GM20431 (cell line): Measurements from ENCODE around the gene NFKBIB.
"Not testable (repeated sequence)": the region's sequence is repeated elsewhere in the genome, so short reads cannot be mapped to it uniquely, and the experiment has no call there.

ENCODE experiments used
- in situ Hi-C: fragments of 300-500 bp; cut with MseI, MboI; formaldehyde crosslinking; loops from one replicate; pipeline ENCODE4 v1.15.0; 2020; ENCODE audit warnings: low sequenced_read_pairs; ENCODE audit not compliant: unreplicated experiment

NFKBIB gene

DNA sequence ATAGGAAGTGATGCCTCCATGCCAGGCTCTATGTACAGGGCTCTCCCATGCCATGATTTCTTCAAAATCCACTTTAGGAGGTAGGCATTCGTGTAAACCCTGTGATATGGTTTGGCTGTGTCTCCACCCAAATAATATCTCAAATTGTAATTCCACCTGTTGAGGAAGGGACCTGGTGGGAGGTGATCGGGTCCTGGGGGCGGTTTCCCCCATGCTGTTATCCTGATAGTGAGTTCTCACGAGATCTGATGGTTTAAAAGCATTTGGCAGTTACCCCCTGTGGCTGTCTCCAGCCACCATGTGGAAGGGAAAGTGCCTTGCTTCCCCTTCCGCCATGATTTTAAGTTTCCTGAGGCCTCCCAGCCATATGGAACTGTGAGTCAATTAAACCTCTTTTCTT lies 22.7 kb downstream of the NFKBIB start:
- in situ Hi-C loops = no loop called here

DNA sequence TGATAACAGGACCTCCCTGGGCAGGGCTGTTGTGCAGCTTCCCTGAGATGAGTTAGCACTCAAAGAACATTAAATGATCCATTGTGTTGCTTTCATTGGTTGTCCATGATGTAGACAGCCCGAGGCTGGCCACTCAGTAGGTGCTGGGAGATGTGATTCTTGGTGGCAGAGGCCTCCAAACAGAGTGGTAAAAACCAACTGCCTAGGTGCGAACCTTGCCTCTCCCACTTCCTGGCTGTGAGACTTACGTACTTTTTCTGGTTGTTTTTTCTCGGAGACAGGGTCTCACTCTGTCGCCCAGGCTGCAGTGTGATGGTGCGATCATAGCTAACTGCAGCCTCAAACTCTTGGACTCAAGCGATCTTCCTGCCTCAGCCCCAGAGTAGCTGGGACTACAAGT lies 24.6 kb downstream of the NFKBIB start:
- in situ Hi-C loops = no loop called here

DNA sequence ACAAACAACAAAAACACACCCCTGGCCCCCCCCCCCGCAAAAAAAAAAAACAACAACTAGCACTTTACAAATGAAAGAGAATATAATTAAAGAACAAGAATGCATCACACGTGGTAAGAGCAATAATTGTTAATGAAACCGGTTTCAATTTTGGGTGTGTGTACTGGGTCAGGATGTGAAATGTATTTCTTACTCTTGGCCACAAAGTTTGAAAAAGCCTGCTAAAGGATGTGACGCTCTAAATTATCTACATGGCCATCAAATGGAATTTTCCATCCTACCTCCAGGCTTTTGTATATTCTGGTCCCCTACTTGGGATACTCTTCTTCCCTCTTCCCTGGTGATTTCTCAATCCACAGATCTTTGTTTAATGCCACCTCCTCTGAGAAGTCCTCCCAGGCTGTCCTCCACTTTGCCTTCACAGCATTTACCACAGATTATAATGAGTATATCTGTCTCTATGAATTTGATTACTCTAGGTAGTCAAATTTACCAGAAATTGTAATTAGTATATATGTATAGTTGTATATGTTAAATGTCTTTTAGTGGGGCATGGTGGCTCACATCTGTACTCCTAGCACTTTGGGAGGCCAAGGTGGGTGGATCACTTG lies 28.7 kb downstream of the NFKBIB start:
- in situ Hi-C loops = no loop called here

DNA sequence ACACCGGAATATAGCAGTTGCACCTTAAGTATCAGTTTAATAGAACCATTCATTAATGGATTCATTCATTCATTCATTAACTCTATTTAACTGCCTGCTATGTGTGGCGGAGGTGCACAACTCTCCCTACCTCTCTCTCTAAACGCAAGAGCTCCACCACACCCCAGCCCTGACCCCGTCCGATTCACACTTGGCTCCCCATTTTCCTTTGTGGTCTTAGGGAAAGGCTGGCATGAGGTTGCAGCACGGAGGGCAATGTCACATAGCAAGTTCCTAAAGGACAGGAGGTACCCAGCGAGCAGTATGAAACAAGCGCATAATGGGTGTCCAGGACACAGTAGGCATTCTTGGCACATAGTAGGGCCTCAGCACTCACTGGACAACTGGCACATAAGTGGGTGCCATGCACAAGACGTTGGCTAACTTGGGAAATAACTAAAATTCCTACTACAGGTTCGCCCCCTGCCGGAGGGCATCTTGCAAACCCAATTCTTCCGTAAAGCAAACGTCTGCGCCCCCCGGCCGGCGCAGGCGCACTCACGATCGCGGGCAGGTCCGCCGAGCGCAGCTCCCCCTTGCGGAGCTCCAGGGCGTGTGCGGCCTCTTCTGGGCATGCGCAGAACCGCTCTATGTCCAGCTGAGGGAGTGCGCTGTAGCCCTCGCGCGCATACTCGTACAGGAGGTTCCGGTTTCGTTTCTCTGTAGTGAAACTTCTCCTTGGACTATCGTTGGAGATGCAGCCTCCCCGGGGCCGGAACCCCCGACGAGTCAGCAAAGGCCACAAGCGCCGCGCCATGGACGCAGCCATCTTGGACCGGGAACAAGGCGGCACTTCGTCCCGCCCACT lies 30.4 kb downstream of the NFKBIB start, which contains the start of gene SARS2:
Gene SARS2 (minus strand): TSS at position 835 of the 847 bp plus-strand sequence. CDS start 27 bp downstream, at position 808.
- in situ Hi-C loops = no loop called here

DNA sequence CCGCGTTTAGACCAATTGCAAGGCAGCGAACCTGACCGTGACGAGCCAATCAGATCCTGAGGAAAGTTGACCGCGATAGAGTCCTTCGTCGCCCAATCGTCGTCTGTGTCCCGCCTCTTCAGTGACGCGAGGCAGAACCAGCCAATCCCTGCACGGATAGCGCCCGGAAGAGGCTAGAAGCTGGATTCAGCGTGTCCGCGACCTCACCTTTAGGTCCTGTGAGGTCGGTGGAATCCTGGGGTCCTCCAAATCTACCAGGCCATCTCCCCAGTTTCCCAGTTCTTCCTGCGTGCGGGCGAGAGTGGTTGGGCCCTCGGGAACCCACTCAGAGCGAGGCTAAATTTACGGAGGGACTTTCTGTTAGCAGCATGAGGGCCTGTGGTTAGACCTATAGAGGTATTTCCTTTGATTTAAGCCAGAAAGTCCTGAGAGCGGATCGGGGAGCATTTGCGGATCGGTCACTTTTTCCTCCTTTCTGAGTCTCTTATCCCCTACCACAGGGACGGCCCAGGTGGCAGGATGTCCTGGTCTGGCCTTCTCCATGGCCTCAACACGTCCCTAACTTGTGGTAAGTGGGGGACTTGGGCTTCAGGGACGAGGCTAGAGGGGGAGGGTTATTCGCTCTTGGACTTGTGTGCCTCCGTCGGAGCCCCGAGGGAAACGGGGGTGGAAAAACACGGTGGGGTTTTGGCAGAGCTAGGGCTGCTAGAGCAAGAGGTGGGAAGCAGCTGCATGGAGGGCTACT lies 31.2 kb downstream of the NFKBIB start, which contains the start of gene MRPS12:
Gene MRPS12 (plus strand): TSS at position 169 of the 745 bp plus-strand sequence. CDS start 351 bp downstream, at position 520.
- in situ Hi-C loops = no loop called here

DNA sequence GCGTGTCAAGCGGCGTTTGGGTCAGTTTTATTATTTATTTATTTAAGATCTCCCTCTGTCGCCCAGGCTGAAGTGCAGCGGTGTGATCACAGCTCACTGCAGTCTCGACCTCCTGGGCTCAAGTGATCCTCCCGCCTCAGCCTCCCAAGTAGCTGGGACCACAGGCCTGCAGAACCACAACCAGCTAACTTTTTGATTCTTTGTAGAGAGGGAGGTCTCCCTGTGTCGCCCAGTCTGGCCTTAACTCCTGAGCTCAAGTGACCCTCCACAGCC lies 31.7 kb downstream of the NFKBIB start:
- in situ Hi-C loops = no loop called here

DNA sequence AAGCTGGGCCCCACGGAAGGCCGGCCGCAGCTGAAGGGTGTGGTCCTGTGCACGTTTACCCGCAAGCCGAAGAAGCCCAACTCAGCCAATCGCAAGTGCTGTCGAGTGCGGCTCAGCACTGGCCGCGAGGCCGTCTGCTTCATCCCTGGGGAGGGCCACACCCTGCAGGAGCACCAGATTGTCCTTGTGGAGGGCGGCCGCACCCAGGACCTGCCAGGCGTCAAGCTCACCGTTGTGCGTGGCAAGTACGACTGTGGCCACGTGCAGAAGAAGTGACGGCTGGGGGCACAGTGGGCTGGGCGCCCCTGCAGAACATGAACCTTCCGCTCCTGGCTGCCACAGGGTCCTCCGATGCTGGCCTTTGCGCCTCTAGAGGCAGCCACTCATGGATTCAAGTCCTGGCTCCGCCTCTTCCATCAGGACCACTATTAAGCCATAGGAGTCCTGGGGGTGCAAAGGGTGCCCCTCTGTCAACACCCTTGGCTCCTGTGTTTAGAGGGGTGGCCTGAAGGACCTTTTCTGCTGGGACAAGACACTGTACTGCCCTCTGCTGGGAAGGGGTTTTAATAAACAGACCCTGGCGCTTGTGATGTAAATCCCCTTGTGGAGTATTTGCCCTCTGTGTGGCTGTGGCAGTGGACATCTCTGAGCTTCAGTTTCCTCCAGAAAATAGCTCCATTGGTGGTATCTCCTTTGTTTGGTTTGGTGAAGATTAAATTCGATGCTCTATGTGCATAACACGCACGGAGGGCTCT lies 32.8 kb downstream of the NFKBIB start:
- in situ Hi-C loops = no loop called here

DNA sequence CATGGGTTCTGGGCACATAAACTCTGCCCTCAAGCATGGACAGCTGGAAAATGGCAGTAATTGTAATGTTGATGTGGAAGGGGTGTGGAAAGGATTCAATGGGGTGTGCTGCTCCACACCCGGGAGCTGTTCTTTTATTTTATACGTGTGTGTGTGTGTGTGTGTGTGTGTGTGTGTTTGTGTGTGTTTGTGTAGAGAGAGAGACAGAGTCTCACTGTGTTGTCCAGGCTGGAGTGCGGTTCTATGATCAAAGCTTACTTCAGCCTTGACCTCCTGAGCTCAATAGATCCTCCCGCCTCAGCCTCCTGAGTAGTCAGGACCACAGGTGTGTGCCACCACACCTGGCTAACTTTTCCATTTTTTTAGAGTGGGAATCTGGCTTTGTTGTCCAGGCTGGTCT lies 33.8 kb downstream of the NFKBIB start:
- in situ Hi-C loops = no loop called here

DNA sequence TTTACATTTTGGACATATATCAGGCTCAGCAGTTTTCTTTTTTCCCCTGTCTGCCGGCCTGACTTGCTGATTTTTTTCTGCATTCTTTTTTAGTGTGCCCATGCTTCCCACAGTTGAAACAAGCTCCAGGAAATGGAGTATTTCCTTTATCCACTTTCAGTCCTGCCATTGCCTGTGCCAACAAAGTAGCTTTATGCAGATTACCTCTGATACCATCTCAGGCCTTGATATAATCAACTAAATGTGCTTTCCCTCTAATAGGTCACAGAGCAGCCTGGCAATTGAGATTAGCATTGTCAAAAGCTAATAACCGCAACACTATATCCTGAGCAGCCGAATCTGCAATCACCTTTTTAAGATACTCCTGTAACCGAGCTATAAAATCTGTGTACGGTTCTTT lies 40.2 kb downstream of the NFKBIB start:
- in situ Hi-C loops = no loop called here

DNA sequence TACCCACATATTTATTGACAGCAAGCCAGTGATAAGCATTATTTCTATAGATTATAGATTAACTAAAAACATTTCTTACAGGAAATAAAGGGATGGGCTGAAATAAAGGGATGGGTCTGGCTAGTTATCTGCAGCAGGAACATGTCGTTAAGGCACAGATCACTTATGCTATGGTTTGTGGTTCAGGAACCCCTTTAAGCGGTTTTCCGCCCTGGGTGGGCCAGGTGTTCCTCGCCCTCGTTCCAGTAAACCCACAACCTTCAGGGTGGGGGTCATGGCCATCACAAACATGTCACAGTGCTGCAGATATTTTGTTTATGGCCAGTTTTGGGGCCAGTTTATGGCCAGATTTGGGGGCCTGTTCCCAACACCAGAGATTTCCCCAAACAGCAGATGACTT lies 41.7 kb downstream of the NFKBIB start:
- in situ Hi-C loops = not testable (repeated sequence)

DNA sequence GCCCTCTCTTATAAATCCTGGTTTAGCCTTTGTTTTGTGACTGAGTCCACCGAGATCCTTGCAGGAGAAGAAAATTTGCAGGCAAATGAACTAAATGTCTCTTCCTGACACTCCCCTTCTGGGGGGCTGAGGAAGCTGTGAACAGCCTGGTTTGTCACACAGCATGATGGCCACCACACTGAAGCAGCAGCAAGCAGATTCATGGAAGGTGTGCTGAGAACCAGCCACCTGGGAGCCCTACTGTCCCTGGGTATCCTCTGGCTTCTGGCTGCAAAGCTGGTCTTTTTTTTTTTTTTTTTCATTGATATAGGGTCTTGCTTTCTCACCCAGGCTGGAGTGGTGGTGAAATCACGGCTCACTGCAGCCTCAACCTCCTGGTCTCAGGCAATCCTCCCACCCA lies 42.2 kb downstream of the NFKBIB start:
- in situ Hi-C loops = no loop called here

DNA sequence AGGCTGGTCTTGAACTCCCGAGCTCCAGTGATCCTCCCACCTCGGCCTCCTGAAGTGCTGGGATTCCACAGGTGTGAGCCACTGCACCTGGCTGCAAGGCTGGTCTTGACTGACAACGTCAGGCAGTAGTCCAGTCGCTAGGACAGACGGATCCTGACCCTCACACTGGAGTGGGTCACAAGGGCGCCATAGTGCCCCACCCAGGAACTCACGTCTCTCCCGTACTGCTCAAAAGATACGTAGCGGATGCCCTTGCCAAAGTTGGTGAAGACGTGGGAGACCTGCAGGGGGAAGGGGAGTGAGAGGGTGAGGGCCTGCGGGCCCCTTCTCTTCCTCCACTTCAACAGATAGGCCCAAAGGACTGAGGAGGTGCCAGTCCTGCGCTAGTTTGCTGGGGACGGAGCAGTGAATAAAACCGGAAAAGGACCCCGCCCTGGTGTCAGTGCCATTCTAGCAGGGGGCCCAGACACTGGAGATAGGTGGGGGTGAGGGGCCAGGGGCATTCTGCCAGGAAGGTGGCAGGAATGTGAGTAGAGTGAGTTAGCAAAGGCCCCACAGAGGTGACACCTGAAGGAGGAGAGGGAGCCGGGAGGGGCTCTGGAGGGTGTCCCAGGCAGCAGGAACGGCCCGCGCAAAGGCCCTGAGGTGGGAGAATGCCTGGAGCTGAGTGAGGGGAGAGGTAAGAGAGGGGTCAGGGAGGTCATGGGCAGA lies 42.9 kb downstream of the NFKBIB start:
- in situ Hi-C loops = no loop called here

DNA sequence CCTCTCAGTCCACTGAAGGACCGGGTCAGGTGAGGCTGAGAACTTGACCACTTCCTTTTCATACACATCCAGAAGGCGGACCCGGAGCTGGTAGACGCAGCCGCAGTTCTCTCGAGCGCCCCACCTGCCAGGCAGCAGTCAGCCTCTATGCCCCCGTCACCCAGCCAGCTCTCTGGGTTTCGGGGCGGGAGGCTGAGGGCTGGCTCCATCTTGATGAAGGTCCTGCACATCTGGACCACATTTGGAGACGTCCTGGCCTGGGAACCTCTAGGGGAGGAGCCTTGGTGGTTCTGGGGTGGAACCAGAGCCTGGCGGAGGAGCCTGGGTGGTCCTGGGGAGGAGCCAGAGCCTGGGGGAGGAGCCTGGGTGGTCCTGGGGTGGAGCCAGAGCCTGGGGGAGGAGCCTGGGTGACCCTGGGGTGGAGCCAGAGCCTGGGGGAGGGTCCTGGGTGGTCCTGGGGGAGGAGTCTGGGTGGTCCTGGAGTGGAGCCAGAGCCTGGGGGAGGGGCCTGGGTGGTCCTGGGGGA lies 45.3 kb downstream of the NFKBIB start:
- in situ Hi-C loops = no loop called here

DNA sequence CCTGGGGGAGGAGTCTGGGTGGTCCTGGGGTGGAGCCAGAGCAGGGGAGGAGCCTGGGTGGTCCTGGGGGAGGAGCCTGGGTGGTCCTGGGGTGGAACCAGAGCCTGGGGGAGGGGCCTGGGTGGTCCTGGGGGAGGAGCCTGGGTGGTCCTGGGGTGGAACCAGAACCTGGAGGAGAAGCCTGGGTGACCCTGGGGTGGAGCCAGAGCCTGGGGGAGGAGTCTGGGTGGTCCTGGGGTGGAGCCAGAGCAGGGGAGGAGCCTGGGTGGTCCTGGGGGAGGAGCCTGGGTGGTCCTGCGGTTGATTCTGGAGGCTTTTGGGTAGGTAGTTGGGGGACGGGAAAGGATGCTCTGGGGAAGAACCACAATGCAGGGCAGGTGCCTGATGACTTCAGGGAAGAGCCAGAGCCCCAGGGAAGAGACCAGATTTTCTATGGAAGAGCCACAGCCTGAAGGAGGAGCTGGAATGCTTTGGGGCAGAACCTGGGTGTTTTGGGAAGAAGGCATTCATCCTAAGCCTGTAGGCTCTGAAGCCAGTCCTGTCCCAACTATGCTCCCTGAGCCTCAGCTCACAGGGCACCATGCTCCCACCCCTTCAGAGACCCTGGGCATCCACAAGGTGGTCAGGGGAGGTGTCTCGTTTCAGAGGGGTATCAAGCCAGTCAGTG lies 45.9 kb downstream of the NFKBIB start:
- in situ Hi-C loops = no loop called here

DNA sequence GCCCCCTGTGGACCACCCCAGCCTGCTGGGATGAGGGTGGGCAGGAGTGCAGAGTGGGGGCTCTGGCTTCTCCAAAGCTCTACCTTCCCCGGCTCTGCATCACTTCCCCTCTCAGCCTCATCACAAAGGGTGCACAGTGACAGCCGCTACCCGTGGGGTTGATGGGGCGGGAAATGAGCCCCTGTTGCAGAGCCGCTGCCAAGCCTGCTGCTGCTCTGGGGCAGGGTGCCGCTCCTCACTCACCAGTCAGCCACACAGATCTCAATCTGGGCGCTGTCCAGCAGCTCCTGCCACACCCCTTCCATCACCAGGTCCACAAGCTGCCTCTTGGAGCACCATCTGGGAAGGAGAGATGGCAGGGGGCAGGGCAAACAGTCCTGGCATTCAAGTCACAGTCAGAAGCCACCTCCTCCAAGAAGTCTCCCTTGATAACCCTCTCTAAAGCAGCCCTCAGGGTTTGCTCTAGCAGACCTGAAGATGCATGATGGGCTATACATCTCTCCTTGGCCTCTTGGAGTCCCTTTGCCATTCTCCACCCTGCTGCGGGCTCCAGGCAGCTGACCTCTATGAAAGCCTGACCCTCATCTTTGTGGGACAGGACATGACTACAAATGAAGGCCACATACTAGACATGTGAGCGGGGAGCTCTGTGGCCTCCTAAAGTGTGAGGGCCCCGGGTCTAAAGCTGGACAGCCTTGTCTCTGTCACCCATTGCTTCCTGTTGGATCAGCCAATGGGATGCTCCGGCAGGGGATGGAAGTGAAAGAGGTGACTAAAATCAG lies 46.7 kb downstream of the NFKBIB start:
- in situ Hi-C loops = no loop called here

DNA sequence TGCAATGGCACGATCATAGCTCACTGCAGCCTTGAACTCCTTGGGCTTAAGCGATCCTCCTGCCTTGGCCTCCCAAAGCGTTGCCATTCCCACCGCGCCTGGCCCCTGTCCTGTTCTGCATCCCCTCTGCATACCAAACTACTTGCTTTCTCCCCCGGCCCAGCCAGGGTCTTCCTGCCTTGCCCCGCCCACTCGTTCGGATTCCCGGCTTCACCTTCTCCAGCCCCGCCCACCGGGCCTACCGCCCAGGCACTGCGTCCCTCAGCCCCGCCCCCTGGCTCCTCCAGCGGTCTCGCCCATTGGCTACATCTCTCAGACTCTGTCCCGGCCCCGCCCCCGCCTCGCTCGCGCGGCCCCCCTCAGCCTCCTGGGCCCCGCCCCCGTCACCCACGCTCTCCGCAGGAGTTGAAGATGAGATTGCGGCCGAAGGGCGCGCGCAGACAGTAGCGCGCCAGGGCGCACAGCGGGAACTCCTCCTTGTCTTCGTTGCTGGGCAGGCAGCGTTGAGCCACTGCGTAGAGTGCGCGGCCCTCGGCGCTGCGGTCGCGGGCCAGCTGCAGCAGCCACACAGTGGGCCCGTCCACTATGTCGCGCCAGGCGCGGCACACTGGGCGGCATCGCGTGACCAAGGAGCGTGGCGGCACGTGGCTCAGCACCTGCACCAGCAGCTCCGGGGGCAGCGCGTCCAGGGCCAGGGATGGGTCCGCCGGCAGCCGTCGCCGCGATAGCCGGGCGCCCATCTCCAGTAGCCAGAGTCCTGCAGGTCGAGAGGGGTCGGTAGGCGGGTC lies 50.0 kb downstream of the NFKBIB start:
- in situ Hi-C loops = no loop called here

DNA sequence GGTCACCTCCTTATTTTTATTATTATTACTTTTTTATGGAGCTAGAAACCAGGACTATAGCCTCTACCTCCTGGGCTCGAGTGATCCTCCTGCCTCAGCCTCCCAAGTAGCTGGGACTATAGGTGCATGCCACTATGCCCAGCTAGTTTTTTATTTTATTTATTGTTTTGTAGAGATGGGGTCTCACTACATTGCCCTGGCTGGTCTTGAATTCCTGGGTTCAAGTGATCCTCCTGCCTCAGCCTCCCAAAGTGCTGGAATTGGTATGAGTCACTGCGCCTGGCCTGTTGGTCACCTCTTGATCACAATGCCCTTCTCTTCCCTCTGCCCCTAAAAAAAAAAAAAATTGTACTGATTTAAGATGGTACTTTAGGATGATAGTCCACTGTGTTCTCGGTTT lies 51.4 kb downstream of the NFKBIB start:
- in situ Hi-C loops = no loop called here
